ENCODE measurements around the gene ECT2.

ECT2 gene

GRCh38 chr3:172869368-172869771 is 118.8 kb downstream of the ECT2 start:
- no peak for DNase-seq

GRCh38 chr3:172869784-172870518 is 119.4 kb downstream of the ECT2 start:
- DNase-seq, result no peak
